Stimulated activated CD8-positive, alpha-beta memory T cell treated with anti-CD3 and anti-CD28 coated beads, Interleukin-7, amount 100 ng/mL, for 48 hours (primary cell): ENCODE measurements around the gene TTF1.
"Not testable (repeated sequence)": the region's sequence is repeated elsewhere in the genome, so short reads cannot be mapped to it uniquely, and the experiment has no call there.

Experiments
- DNase-seq, 2 donors: peaks; one replicate each; pipeline ENCODE4 v3.0.0-alpha.2; 2020; ENCODE audit warnings: low read depth in 1 of 2; ENCODE audit errors: extremely low read depth in 1 of 2

The TTF1 gene

DNA sequence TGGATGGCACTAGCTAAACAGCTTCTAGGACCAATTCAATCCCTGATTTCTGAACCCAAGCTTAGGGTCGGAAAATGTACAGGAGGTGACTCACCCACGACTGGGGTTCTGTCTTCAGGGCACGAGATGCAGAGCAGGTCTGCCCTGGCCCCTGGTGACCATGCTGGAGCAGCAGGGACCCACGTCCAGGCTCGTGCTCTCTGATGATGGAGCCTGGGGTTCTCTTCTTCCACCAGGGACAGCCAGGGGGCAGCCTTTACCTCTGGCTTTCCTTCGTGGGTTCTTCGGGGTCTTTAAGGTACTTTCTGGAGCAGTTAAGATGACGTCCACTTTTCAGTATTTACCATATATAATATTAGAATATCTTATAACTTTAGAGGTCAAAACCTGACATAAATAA is 5.4 kb upstream of the TTF1 start:
- no peak for DNase-seq

- DNase-seq, result peak; percentile 39
Observed at GRCh38 chr9:132411091-132411508, 4.5 kb upstream of the TTF1 start.

DNA sequence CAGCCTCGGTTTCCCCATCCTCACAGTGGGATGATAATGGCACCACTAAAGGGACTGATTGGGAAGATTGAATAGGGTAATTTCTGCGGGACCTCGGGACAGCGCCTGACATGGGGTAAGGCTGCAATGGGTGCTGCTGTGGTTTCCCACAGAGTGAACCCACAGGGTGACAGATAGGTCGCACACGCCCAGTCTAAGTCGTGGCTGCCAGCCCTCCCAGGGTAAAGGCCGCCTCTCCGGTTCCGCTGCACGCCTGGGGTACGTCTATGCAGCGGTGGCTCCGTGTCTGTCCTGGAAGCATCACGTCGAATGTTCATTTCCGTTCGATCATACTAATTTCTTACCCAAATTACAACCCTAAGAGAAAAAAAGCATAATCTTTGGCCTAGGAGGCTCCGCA is 4.0 kb upstream of the TTF1 start:
- DNase-seq, result no peak

DNA sequence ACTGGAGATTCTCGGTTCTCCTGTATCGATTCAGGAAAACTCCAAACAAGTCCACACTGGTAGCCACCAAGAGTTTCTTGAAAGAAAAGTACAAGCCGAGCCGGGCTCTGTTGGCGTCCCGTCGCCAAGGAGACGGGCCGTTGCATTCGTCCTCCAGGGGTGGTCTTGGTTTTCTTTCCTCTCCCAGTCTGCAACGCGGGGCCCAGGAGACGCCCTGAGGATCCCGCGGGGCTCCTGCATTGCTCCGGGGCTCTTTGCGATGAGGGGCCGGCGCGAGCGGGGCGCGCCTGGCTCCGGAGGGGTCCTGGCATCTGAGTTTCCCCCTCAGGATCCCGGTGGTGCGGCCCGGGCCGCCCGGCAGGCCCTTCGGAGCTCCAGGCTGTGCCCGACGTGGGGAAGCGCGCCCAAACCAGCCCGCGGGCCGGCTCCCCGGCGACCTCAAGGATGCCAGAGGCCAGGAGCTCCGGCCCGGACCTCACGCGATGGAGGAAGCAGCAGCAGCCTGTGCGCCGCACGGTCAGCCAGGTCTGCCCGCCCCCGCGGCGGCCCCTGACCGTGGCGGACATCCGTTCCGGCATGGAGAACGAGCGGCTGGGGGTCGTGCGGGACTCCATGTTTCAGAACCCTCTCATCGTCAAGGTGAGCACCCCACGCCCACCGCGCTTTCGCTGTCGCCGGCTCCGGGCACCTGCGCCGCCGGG is 3.3 kb upstream of the TTF1 start, which contains the start of gene CFAP77:
CFAP77 (plus strand) TSS at position 384 of the 701 bp plus-strand sequence; CDS start at position 445, 61 bp downstream.
- DNase-seq, result no peak

- no peak for DNase-seq
Observed at GRCh38 chr9:132408521-132408920, 1.9 kb upstream of the TTF1 start.

DNA sequence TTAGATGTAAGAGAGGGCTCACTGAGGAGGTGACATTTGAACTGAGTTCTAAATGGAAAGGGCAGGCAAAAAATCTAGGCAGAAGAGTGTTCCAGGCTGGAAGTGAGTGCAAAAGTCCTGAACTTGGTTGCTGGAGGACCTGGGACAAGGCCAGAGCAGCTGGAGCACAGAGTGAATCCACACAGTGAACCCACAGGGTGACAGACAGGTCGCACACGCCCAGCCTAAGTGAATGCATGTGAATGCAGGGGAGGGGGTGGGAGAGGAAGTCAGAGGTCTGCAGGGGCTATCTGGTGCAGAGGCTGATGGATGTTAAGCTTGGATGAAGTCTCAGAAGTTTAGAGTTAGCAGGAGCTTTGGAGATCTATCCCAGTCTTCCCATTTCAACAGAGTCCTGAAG is 556 bp upstream of the TTF1 start:
- no peak for DNase-seq

DNA sequence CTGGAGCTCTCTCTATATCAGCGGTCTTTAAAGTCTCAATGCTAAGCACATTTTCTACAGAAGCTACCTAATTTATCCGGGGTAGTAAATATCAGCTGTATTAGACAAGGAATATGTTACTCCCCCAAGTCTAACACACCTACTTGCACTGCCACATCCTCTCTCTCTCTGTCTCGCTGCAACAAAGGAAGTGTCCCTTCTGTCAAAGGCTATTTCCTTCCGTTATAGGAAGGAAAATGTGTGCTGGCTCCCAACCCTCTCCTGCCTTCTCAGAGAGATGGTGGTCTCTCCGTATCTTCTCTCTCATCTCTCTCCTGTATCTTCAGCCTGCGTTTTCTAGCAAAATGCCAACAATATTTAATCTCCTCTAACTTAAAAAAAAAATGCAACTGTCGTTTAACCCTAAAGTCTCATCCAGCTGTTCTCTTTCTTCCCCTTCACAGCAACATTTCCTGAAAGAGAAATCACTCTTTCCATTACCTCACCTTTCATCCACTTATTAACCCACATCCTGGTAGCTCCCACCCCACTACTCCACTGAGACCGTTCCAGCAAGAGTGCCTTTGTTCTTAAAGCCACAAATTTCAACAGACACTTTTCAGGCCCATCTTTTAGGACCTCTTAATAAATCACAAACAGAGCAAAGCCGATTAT is 2.3 kb downstream of the TTF1 start:
- no peak for DNase-seq

- no peak for DNase-seq
Observed at GRCh38 chr9:132401824-132402223, 4.8 kb downstream of the TTF1 start.

DNA sequence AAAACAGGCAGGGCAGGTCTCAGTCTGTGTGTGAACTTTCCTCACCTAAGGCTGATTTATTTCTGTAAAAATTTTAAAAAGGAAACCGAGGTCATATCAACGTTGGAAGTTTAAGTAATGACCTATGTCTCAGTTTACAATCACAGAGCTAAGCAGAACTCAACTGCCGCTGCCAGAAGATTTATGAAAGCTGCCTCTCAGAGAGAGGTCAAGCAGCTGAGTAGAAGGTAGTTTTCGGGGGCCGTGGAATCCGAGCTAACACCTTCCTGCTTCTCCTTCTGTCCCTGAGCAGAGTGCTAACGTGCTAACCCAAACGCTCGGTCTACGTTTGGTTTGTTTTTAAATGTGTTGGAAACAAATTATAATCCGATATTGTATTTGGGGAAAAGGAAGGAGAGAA is 11.1 kb downstream of the TTF1 start:
- no peak for DNase-seq

DNA sequence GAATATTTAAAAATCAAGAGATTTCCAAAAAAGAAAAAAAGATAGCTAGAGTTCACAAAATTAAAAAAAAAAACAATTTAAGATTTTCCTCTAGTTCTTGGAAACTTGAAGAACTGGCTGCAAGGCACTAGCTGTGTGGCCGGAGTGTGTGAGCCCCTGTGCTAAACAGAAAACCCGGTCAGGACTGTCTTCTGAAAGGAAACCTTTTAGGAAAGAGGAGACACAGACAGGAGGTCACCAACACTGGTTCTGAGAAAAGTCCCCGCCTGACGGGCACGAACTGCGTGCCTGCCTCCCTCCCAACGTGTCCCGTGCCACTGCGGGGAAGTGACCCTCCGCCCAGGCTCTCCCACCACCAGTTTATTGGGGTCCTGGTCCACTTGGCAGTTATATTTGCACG is 15.2 kb downstream of the TTF1 start:
- no peak for DNase-seq

DNA sequence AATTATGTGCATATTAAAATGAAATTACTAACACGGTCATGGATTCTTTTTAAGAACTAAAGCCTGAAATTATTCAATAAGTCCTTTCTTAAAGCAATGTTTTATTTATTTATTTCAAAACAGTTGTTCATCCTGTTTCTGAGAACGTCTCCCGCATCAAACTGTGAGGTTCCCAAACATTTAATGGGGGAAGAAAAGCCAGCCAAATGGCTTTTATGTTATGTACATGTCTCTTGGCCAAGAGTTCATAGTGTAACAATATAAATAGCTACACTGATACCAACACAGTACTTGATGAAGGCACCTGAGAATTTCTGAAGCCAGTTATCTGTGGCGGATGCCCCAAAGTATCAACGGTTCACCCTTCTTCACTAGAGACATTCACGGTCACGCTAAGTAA is 15.7 kb downstream of the TTF1 start:
- DNase-seq, result no peak

DNA sequence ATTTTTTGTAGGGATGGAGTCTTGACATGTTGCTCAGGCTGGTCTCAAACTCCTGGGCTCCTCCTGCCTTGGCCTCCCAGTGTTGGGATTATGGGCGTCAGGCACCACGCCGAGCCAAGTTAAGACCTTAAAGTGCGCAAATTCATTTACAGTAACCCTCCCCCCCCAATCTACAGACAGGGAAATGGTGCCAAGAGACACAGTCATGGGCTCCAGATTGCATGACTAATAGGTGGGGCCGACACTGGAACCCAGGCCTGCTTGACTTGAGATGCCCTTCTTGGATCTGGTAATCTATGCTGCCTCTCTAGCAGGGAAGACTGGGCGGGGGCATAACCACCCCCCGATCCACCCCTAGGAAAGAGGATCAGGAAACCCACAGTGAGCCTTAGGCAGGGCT is 19.5 kb downstream of the TTF1 start:
- no peak for DNase-seq

- no peak for DNase-seq
Observed at GRCh38 chr9:132384376-132384775, 22.3 kb downstream of the TTF1 start.

DNA sequence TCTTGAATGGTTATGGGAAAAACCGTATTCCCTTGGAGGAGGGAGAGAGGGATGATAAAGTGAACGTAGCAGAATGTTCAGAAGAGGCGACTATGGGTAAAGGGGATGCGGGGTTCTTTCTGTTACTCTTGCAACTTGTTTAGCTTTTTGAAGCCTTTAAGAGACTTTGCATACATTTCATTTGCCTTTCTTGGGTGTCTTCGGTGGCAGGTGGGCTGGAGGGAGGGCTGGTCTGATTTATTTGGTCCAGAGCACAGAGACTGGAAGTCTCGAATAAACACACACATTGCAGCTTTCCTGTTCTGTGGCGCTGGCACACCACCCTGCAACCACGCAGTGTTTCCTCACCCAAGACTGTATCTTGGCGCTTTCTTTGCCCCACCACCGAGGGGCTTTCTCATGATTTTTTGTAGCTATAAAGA is 23.2 kb downstream of the TTF1 start:
- no peak for DNase-seq

DNA sequence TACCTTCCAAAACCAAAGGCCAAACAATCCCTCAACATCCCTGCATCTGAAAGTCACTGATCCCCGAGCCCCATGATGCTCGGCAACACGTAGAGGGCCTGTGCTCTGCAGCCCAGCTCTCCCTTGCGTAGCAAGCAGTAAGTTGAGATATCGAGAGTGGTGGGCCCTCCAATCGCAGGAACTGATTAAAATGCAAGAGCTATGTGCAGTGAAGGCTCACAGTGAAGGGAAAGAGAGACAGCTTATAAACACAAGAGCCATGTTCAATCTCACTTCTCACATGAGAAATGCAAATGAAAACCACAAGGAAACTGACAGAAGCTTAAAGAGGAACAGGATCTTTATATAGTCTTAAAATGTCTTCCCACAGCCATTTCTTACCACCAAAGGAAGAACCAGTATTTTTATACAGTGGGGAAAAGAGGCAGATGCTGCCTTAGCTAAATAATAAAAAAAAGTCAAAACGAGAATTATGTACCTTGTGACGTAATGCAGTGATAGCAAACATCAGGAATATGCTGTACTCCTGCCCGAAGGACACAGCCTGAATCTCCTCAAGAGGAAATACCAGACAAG is 24.6 kb downstream of the TTF1 start:
- no peak for DNase-seq

DNA sequence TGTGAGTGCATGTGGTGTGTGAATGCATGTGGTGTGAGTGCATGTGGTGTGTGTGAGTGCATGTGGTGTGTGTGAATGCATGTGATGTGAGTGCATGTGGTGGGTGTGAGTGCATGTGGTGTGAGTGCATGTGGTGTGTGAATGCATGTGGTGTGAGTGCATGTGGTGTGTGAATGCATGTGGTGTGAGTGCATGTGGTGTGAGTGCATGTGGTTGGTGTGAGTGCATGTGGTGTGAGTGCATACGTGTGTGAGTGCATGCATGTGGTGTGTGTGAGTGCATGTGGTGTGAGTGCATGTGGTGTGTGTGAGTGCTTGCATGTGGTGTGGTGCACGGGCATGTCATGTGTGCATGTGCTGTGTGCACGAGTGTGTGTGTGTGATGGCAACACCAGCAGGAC is 28.2 kb downstream of the TTF1 start:
- DNase-seq, result not testable (repeated sequence)

- not testable (repeated sequence) for DNase-seq
Observed at GRCh38 chr9:132377769-132378168, 28.9 kb downstream of the TTF1 start.

DNA sequence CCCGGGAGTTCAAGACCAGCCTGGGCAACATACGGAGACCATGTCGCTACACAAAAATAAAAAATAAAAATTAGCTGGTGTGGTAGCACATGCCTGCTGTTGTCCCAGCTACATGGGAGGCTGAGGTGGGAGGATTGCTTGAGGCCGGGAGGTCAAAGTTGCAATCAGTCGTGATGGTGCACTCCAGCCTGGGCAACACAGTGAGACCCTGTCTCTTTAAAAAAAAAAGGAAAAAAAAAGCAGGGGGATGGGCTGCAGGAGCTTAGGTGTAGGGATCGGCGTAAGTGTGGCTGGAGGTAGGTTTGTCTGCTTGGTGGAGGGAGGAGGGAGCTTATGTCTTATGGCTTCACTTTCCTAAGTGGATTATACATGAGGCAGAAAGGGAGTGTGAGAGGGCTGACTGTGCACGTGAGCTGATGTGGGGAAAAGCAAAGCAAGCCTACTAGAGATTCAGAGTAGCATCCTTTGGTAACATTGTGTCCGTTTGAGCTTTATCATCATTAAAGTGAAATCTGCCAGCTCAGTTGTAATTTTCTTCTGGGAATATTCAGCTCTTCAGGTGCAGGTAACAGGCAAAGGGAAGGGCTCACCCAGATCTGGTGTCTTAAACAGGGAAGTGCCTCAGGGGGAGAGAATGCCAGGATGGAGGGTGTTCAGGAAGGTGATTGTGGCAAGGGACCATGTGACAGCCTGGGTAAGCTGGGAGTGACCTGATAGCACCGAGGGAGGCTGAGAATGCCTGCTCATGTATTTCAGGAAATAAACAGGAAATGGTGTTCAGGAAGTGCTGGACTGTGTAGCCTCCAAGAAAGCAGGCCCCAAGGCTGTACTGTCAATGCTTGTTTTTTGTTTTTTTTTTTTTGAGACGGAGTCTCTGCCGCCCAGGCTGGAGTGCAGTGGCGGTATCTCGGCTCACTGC is 34.2 kb downstream of the TTF1 start:
- no peak for DNase-seq

- no peak for DNase-seq
Observed at GRCh38 chr9:132370592-132370991, 36.0 kb downstream of the TTF1 start.

- DNase-seq, result no peak
Observed at GRCh38 chr9:132369421-132369820, 37.2 kb downstream of the TTF1 start.

GRCh38 chr9:132367613-132368313 is 38.9 kb downstream of the TTF1 start:
- DNase-seq, result no peak
